ENCODE data around the gene LTBP3. TPM values are rescaled to one million over a fixed set of nuclear protein-coding genes. Genes with fewer than 3 reads are reported as not detected.

Gene LTBP3
- total RNA-seq, 4 donors from 2014 or later = 131 to 240 (median 217) TPM

- Histone ChIP-seq H3K4me1 (peaks cover 0 to 18% of the 10 kb centered on the region in 2 donors), H3K4me3 (no peak overlapping the region), H3K27me3 (no peaks in the 10 kb centered on the region), H3K27ac (no peak overlapping the region), H3K36me3 (no peaks in the 10 kb centered on the region), H3K9me3 (no peaks in the 10 kb centered on the region)
- TF ChIP-seq POLR2A (IDR thresholded peaks at IDR 0.05) = no peak
- TF ChIP-seq, protein P1, sequence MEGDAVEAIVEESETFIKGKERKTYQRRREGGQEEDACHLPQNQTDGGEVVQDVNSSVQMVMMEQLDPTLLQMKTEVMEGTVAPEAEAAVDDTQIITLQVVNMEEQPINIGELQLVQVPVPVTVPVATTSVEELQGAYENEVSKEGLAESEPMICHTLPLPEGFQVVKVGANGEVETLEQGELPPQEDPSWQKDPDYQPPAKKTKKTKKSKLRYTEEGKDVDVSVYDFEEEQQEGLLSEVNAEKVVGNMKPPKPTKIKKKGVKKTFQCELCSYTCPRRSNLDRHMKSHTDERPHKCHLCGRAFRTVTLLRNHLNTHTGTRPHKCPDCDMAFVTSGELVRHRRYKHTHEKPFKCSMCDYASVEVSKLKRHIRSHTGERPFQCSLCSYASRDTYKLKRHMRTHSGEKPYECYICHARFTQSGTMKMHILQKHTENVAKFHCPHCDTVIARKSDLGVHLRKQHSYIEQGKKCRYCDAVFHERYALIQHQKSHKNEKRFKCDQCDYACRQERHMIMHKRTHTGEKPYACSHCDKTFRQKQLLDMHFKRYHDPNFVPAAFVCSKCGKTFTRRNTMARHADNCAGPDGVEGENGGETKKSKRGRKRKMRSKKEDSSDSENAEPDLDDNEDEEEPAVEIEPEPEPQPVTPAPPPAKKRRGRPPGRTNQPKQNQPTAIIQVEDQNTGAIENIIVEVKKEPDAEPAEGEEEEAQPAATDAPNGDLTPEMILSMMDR (IDR thresholded peaks at IDR 0.05) = no peak
- intact Hi-C loops (cut with DNase I; ENCODE audit: low total_unique reads) = loop anchor here (10.0 kb wide), 1 partner anchor 46 kb away; no protein-coding TSS in a partner anchor
- no peak for DNase-seq
These were observed 22.6 kb upstream of the LTBP3 start for GRCh38 chr11:65580756-65581155.

GRCh38 chr11:65580031-65580692 lies 22.0 kb upstream of the LTBP3 start:
- peaks cover 0 to 23% of the 10 kb centered on the region in 2 donors for H3K4me1 ChIP-seq
- no peak overlapping the region for H3K27ac ChIP-seq
- DNase-seq = no peak
- H3K27me3 ChIP-seq = no peaks in the 10 kb centered on the region
- TF ChIP-seq POLR2A (IDR thresholded peaks at IDR 0.05) = no peak
- TF ChIP-seq, protein P1 (IDR thresholded peaks at IDR 0.05) = no peak
- no peaks in the 10 kb centered on the region for H3K9me3 ChIP-seq
- intact Hi-C loops (cut with DNase I; ENCODE audit: low total_unique reads) = loop anchor here (10.0 kb wide), 1 partner anchor 45 kb away; no protein-coding TSS in a partner anchor
- H3K4me3 ChIP-seq = no peak overlapping the region
- no peaks in the 10 kb centered on the region for H3K36me3 ChIP-seq

GRCh38 chr11:65579291-65579690 lies 21.1 kb upstream of the LTBP3 start:
- TF ChIP-seq POLR2A (IDR thresholded peaks at IDR 0.05) = no peak
- TF ChIP-seq, protein P1 (IDR thresholded peaks at IDR 0.05) = no peak
- Histone ChIP-seq H3K4me3 (no peak overlapping the region), H3K9me3 (no peaks in the 10 kb centered on the region), H3K4me1 (peaks cover 0 to 23% of the 10 kb centered on the region in 2 donors), H3K27me3 (no peaks in the 10 kb centered on the region), H3K36me3 (no peaks in the 10 kb centered on the region), H3K27ac (no peak overlapping the region)
- intact Hi-C loops (cut with DNase I; ENCODE audit: low total_unique reads) = no loop called here
- DNase-seq = no peak

- no peak for DNase-seq
- Histone ChIP-seq H3K4me3 (no peak overlapping the region), H3K9me3 (no peaks in the 10 kb centered on the region), H3K36me3 (no peaks in the 10 kb centered on the region), H3K27ac (peak overlapping the region; percentile 1 to 92), H3K27me3 (no peaks in the 10 kb centered on the region), H3K4me1 (peaks cover 0 to 26% of the 10 kb centered on the region in 2 donors)
- TF ChIP-seq POLR2A (IDR thresholded peaks at IDR 0.05) = no peak
- TF ChIP-seq, protein P1 (IDR thresholded peaks at IDR 0.05) = no peak
- intact Hi-C loops (cut with DNase I; ENCODE audit: low total_unique reads) = no loop called here
These were observed 20.5 kb upstream of the LTBP3 start for GRCh38 chr11:65578667-65579066.

DNA sequence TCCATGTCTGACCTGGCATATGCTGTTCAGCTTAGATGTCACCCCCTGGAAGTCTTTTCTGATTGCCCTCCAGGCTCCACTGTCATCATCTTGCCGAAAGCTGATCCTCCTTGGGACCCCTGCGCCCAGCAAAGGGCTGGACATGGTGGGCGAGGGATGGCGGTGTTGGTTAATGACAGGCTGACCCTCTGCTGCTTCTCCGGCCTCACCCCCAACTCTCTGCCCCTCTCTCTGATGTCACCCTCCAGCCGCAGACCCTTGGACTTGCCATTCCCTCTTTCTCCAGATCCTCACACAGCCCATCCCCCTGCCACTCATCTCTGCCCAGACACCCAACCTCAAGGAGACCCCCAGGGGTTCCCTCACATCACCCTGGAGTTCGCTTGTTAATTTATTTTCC lies 20.0 kb upstream of the LTBP3 start:
- Histone ChIP-seq H3K27me3 (no peaks in the 10 kb centered on the region), H3K4me3 (no peak overlapping the region), H3K27ac (peak overlapping the region; percentile 84 to 92), H3K36me3 (no peaks in the 10 kb centered on the region), H3K9me3 (no peaks in the 10 kb centered on the region), H3K4me1 (peaks cover 0 to 31% of the 10 kb centered on the region in 2 donors)
- TF ChIP-seq, protein P1 (IDR thresholded peaks at IDR 0.05) = no peak
- no peak for TF ChIP-seq POLR2A (IDR thresholded peaks at IDR 0.05)
- intact Hi-C loops (cut with DNase I; ENCODE audit: low total_unique reads) = no loop called here
- DNase-seq = no peak
